GM23338 (cell line): ENCODE results near the gene CTDSPL. TPM values are rescaled to one million over a fixed set of nuclear protein-coding genes. Genes with fewer than 3 reads are reported as not detected.

Source experiments
- ATAC-seq: fragments of 200-7000 bp; cut with Tn5 transposase; 3 replicates; pipeline ENCODE4 v1.9.1; 2020
- DNase-seq: peaks from one replicate; pipeline ENCODE4 v3.0.0-alpha.2; 2015; ENCODE audit warnings: low spot score
- H2AFZ ChIP-seq: fragments of 200-600 bp; sonication (generic); 2 replicates; pipeline ENCODE4 v1.8.0; 2016; ENCODE audit warnings: antibody characterized with exemption, mild to moderate bottlenecking, moderate library complexity
- H3F3A ChIP-seq: fragments of 200-600 bp; sonication (generic); replicated peaks from 2 replicates; pipeline ENCODE4 v1.8.0; 2017; ENCODE audit warnings: antibody characterized with exemption, mixed run types, low read depth
- H3K27ac ChIP-seq: fragments of 200-600 bp; sonication (generic); 2 replicates; pipeline ENCODE4 v1.6.1; 2016; ENCODE audit warnings: low read depth
- H3K27me3 ChIP-seq: fragments of 200-600 bp; sonication (generic); 2 replicates; pipeline ENCODE4 v1.8.0; 2016; ENCODE audit warnings: mild to moderate bottlenecking, mixed run types, moderate library complexity; ENCODE audit not compliant: insufficient read depth
- H3K36me3 ChIP-seq: fragments of 200-600 bp; sonication (generic); 2 replicates; pipeline ENCODE4 v1.8.0; 2016; ENCODE audit warnings: mild to moderate bottlenecking; ENCODE audit not compliant: insufficient read depth
- H3K4me1 ChIP-seq: fragments of 200-600 bp; sonication (generic); 2 replicates; pipeline ENCODE4 v1.8.0; 2016; ENCODE audit warnings: mild to moderate bottlenecking, moderate library complexity; ENCODE audit not compliant: insufficient read depth
- H3K4me2 ChIP-seq: fragments of 200-600 bp; sonication (generic); 2 replicates; pipeline ENCODE4 v1.7.1; 2017; ENCODE audit warnings: mixed run types
- H3K4me3 ChIP-seq: fragments of 200-600 bp; sonication (generic); 2 replicates; pipeline ENCODE4 v1.6.1; 2016; ENCODE audit warnings: mixed run types
- H3K79me2 ChIP-seq: fragments of 200-600 bp; sonication (generic); replicated peaks from 2 replicates; pipeline ENCODE4 v1.8.0; 2017; ENCODE audit warnings: mild to moderate bottlenecking; ENCODE audit not compliant: insufficient read depth
- H3K9me2 ChIP-seq: fragments of 200-600 bp; sonication (generic); 2 replicates; pipeline ENCODE4 v1.8.0; 2017; ENCODE audit not compliant: insufficient read depth
- H4K20me1 ChIP-seq: fragments of 200-600 bp; sonication (generic); replicated peaks from 2 replicates; pipeline ENCODE4 v1.8.0; 2017; ENCODE audit warnings: mild to moderate bottlenecking; ENCODE audit not compliant: insufficient read depth
- H3K27ac Mint-ChIP-seq: 2 replicates; pipeline ENCODE4 v1.8.0; 2020; ENCODE audit warnings: inconsistent platforms, mild to moderate bottlenecking, moderate library complexity, mixed read lengths
- H3K27me3 Mint-ChIP-seq: 3 replicates; pipeline ENCODE4 v1.8.0; 2022; ENCODE audit warnings: low read depth, mild to moderate bottlenecking, moderate library complexity, mixed read lengths, inconsistent platforms; ENCODE audit not compliant: insufficient read depth, poor library complexity
- H3K36me3 Mint-ChIP-seq: 3 replicates; pipeline ENCODE4 v1.8.0; 2021; ENCODE audit warnings: low read depth, mild to moderate bottlenecking, inconsistent platforms, moderate library complexity, mixed read lengths
- H3K4me1 Mint-ChIP-seq: 3 replicates; pipeline ENCODE4 v1.8.0; 2020; ENCODE audit warnings: mild to moderate bottlenecking, inconsistent platforms, mixed read lengths
- H3K4me3 Mint-ChIP-seq: 3 replicates; pipeline ENCODE4 v1.8.0; 2021; ENCODE audit warnings: moderate library complexity, mild to moderate bottlenecking, inconsistent platforms, mixed read lengths
- H3K9me3 Mint-ChIP-seq: 3 replicates; pipeline ENCODE4 v1.8.0; 2020; ENCODE audit warnings: moderate library complexity, mild to moderate bottlenecking, inconsistent platforms, mixed read lengths
- CREB1 ChIP-seq: fragments of 250-450 bp; sonication (Bioruptor Pico); IDR thresholded peaks from 2 replicates; pipeline ENCODE4 v1.5.0; 2020; ENCODE audit warnings: low read depth, mild to moderate bottlenecking, moderate library complexity
- EZH2 ChIP-seq: fragments of 200-600 bp; sonication (generic); IDR thresholded peaks from one replicate; pipeline ENCODE4 v1.8.0; 2017; ENCODE audit warnings: antibody characterized with exemption, mild to moderate bottlenecking, low read depth; ENCODE audit not compliant: unreplicated experiment
- JUNB ChIP-seq: IDR thresholded peaks from one replicate; pipeline ENCODE4 v1.6.1; 2016; ENCODE audit warnings: antibody characterized with exemption; ENCODE audit not compliant: unreplicated experiment
- NANOG ChIP-seq: IDR thresholded peaks from 2 replicates; pipeline ENCODE4 v1.6.1; 2016; ENCODE audit warnings: antibody characterized with exemption, borderline replicate concordance
- ZNF114 ChIP-seq: fragments of 250-450 bp; sonication (Bioruptor Pico); IDR thresholded peaks from 2 replicates; pipeline ENCODE4 v1.5.0; 2020; ENCODE audit warnings: mild to moderate bottlenecking, moderate library complexity
- ZNF331 ChIP-seq: fragments of 250-450 bp; sonication (Bioruptor Pico); IDR thresholded peaks from 2 replicates; pipeline ENCODE4 v1.5.0; 2020; ENCODE audit warnings: low read depth, mild to moderate bottlenecking, moderate library complexity
- polyA plus RNA-seq: library from polyadenylated mRNA; unstranded; fragments of >200 nt; fragmentation: Nextera tagmentation; extraction: Ambion mirVana; gene quantifications from 2 replicates; pipeline ENCODE4 v1.2.1, GENCODE V29; 2016
- total RNA-seq: library from RNA; depleted of rRNA; stranded (reverse); fragments of >200 nt; shearing (Covaris generic); gene quantifications from 2 replicates; pipeline ENCODE4 v1.2.3, GENCODE V29; 2014
- TF ChIP-seq, protein P1 (sequence below): IDR thresholded peaks from 2 replicates; pipeline ENCODE4 v1.6.1; 2016; ENCODE audit warnings: antibody characterized with exemption
- TF ChIP-seq, protein P2 (sequence below), 2 experiments: fragments of 200-600 bp in 1 of 2; sonication (generic) in 1 of 2; conservative IDR thresholded peaks; 2 replicates each; pipeline versions ENCODE4 v1.5.1 to v1.6.1; 2016 to 2017; ENCODE audit warnings: antibody characterized with exemption in 2 of 2, low read depth in 2 of 2, mild to moderate bottlenecking in 2 of 2, moderate library complexity in 1 of 2
- TF ChIP-seq, protein P3 (sequence below): fragments of 250-450 bp; sonication (Bioruptor Pico); IDR thresholded peaks from 2 replicates; pipeline ENCODE4 v1.5.0; 2020; ENCODE audit warnings: mild to moderate bottlenecking, moderate library complexity

Gene CTDSPL
- total and polyA plus RNA-seq, 2 experiments from 2014 or later = 23.2 to 42.0 TPM

DNA sequence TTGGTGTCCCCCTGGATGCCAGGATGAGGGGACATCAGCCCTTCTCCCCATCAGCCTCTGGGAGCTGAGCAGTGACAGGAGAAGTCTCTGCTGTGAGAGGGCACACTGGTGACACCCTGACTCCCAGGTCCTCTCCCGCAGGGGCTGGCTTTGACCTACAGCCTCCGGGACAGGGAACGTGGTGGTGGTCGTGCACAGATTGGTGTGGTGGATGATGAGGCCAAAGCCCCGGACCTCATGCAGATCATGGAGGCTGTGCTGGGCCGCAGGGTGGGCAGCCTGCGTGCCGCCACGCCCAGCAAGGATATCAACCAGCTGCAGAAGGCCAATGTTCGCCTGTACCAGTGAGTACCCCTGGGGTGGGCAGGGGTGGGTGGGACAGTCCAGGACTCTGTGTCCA, 135.7 kb downstream of the CTDSPL start:
- Histone ChIP-seq H3K4me2 (no peak overlapping the region), H3K4me1 (peaks cover 18% of the 10 kb centered on the region), H3F3A (peaks cover 4% of the 10 kb centered on the region; the same call in 1 of the 2 replicates), H3K4me3 (no peak overlapping the region), H4K20me1 (no peaks in the 10 kb centered on the region), H3K79me2 (no peaks in the 10 kb centered on the region), H3K36me3 (no peaks in the 10 kb centered on the region), H3K27ac (no peak overlapping the region), H3K9me2 (no peaks in the 10 kb centered on the region), H3K27me3 (no peaks in the 10 kb centered on the region; the same call in 1 of the 2 replicates), H2AFZ (no peak overlapping the region)
- Mint-ChIP-seq H3K9me3 (no peaks in the 10 kb centered on the region), H3K4me3 (no peak overlapping the region), H3K27me3 (peaks cover 12% of the 10 kb centered on the region), H3K36me3 (0 out of 3 replicates have a peak, but pooled peaks cover 3% of the 10 kb centered on the region), H3K4me1 (peaks cover 21% of the 10 kb centered on the region), H3K27ac (no peak overlapping the region)
- ATAC-seq (no peak), DNase-seq (no peak)
- TF ChIP-seq EZH2 (no peak), ZNF114 (CRISPR knock-in tag) (no peak), CREB1 (CRISPR knock-in tag) (no peak), JUNB (no peak), NANOG (no peak), ZNF331 (CRISPR knock-in tag) (no peak)
- TF ChIP-seq, protein P1, sequence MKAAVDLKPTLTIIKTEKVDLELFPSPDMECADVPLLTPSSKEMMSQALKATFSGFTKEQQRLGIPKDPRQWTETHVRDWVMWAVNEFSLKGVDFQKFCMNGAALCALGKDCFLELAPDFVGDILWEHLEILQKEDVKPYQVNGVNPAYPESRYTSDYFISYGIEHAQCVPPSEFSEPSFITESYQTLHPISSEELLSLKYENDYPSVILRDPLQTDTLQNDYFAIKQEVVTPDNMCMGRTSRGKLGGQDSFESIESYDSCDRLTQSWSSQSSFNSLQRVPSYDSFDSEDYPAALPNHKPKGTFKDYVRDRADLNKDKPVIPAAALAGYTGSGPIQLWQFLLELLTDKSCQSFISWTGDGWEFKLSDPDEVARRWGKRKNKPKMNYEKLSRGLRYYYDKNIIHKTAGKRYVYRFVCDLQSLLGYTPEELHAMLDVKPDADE = no peak
- TF ChIP-seq, protein P2, sequence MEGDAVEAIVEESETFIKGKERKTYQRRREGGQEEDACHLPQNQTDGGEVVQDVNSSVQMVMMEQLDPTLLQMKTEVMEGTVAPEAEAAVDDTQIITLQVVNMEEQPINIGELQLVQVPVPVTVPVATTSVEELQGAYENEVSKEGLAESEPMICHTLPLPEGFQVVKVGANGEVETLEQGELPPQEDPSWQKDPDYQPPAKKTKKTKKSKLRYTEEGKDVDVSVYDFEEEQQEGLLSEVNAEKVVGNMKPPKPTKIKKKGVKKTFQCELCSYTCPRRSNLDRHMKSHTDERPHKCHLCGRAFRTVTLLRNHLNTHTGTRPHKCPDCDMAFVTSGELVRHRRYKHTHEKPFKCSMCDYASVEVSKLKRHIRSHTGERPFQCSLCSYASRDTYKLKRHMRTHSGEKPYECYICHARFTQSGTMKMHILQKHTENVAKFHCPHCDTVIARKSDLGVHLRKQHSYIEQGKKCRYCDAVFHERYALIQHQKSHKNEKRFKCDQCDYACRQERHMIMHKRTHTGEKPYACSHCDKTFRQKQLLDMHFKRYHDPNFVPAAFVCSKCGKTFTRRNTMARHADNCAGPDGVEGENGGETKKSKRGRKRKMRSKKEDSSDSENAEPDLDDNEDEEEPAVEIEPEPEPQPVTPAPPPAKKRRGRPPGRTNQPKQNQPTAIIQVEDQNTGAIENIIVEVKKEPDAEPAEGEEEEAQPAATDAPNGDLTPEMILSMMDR (conservative IDR thresholded peaks at IDR 0.05; ENCODE audit: low read depth in 2 of 2) = no peak

DNA sequence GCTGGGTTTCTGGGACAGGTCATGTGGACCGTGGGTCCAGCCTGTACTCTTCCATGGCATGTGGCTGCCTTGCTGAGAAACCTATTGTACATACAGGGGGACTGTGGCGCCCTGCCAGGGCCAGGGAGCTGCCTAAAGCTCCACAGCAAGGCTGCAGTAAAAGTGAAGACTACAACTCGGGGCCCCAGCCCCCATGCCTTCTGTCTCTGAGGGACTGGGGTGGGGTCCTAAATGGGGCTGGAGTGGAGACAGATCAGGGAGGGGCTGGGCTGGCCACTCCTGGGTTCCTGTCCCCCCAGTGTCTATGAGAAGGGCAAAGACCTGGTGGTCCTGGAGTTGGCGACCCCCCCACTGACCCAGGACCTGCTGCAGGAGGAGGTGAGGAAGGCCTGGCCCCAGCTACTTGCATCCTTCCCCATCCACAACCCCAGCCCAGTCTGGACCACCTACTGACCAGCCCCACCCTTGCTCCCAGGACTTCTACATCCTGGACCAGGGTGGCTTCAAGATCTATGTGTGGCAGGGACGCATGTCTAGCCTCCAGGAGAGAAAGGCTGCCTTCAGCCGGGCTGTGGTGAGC, 136.2 kb downstream of the CTDSPL start:
- Histone ChIP-seq H4K20me1 (no peaks in the 10 kb centered on the region), H3K36me3 (no peaks in the 10 kb centered on the region), H3F3A (peaks cover 4% of the 10 kb centered on the region; the same call in 1 of the 2 replicates), H3K27me3 (no peaks in the 10 kb centered on the region; the same call in 1 of the 2 replicates), H3K4me2 (peak overlapping the region; percentile 97; the same call in 1 of the 2 replicates), H3K79me2 (no peaks in the 10 kb centered on the region), H2AFZ (no peak overlapping the region), H3K27ac (no peak overlapping the region), H3K4me1 (peaks cover 18% of the 10 kb centered on the region), H3K9me2 (no peaks in the 10 kb centered on the region), H3K4me3 (peak overlapping the region; percentile 69; the same call in 1 of the 2 replicates)
- Mint-ChIP-seq H3K27me3 (peaks cover 10% of the 10 kb centered on the region), H3K4me3 (no peak overlapping the region; the same call in 2 of the 3 replicates), H3K4me1 (peaks cover 21% of the 10 kb centered on the region), H3K36me3 (0 out of 3 replicates have a peak, but pooled peaks cover 3% of the 10 kb centered on the region), H3K9me3 (no peaks in the 10 kb centered on the region), H3K27ac (no peak overlapping the region)
- DNase-seq (no peak), ATAC-seq (no peak)
- TF ChIP-seq EZH2 (no peak), ZNF114 (CRISPR knock-in tag) (no peak)
- TF ChIP-seq, protein P2 (conservative IDR thresholded peaks at IDR 0.05; ENCODE audit: low read depth in 2 of 2) = no peak
- TF ChIP-seq, protein P3, sequence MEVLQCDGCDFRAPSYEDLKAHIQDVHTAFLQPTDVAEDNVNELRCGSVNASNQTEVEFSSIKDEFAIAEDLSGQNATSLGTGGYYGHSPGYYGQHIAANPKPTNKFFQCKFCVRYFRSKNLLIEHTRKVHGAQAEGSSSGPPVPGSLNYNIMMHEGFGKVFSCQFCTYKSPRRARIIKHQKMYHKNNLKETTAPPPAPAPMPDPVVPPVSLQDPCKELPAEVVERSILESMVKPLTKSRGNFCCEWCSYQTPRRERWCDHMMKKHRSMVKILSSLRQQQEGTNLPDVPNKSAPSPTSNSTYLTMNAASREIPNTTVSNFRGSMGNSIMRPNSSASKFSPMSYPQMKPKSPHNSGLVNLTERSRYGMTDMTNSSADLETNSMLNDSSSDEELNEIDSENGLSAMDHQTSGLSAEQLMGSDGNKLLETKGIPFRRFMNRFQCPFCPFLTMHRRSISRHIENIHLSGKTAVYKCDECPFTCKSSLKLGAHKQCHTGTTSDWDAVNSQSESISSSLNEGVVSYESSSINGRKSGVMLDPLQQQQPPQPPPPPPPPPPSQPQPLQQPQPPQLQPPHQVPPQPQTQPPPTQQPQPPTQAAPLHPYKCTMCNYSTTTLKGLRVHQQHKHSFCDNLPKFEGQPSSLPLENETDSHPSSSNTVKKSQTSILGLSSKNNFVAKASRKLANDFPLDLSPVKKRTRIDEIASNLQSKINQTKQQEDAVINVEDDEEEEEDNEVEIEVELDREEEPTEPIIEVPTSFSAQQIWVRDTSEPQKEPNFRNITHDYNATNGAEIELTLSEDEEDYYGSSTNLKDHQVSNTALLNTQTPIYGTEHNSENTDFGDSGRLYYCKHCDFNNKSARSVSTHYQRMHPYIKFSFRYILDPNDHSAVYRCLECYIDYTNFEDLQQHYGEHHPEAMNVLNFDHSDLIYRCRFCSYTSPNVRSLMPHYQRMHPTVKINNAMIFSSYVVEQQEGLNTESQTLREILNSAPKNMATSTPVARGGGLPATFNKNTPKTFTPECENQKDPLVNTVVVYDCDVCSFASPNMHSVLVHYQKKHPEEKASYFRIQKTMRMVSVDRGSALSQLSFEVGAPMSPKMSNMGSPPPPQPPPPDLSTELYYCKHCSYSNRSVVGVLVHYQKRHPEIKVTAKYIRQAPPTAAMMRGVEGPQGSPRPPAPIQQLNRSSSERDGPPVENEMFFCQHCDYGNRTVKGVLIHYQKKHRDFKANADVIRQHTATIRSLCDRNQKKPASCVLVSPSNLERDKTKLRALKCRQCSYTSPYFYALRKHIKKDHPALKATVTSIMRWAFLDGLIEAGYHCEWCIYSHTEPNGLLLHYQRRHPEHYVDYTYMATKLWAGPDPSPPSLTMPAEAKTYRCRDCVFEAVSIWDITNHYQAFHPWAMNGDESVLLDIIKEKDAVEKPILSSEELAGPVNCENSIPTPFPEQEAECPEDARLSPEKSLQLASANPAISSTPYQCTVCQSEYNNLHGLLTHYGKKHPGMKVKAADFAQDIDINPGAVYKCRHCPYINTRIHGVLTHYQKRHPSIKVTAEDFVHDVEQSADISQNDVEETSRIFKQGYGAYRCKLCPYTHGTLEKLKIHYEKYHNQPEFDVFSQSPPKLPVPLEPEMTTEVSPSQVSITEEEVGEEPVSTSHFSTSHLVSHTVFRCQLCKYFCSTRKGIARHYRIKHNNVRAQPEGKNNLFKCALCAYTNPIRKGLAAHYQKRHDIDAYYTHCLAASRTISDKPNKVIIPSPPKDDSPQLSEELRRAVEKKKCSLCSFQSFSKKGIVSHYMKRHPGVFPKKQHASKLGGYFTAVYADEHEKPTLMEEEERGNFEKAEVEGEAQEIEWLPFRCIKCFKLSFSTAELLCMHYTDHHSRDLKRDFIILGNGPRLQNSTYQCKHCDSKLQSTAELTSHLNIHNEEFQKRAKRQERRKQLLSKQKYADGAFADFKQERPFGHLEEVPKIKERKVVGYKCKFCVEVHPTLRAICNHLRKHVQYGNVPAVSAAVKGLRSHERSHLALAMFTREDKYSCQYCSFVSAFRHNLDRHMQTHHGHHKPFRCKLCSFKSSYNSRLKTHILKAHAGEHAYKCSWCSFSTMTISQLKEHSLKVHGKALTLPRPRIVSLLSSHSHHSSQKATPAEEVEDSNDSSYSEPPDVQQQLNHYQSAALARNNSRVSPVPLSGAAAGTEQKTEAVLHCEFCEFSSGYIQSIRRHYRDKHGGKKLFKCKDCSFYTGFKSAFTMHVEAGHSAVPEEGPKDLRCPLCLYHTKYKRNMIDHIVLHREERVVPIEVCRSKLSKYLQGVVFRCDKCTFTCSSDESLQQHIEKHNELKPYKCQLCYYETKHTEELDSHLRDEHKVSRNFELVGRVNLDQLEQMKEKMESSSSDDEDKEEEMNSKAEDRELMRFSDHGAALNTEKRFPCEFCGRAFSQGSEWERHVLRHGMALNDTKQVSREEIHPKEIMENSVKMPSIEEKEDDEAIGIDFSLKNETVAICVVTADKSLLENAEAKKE (CRISPR knock-in tag) = no peak
